Endodermal cell (in vitro differentiated cells): ENCODE results near the gene DIP2B. TPM values are rescaled to one million over a fixed set of nuclear protein-coding genes. Genes with fewer than 3 reads are reported as not detected.
"Not testable (repeated sequence)": the region's sequence is repeated elsewhere in the genome, so short reads cannot be mapped to it uniquely, and the experiment has no call there.

Source experiments
- DNase-seq: peaks from one replicate; pipeline ENCODE4 v3.0.0-alpha.2; 2017
- H3K27ac ChIP-seq: 2 replicates; pipeline ENCODE4 v1.5.1; 2013; ENCODE audit warnings: mild to moderate bottlenecking, low read depth, low read length, moderate library complexity
- H3K27me3 ChIP-seq: 2 replicates; pipeline ENCODE4 v1.6.1; 2013; ENCODE audit warnings: mild to moderate bottlenecking, low read length, moderate library complexity; ENCODE audit not compliant: insufficient read depth, control insufficient read depth, poor library complexity, severe bottlenecking
- H3K36me3 ChIP-seq: 2 replicates; pipeline ENCODE4 v1.7.0; 2013; ENCODE audit warnings: mild to moderate bottlenecking, low read length, moderate library complexity; ENCODE audit not compliant: control insufficient read depth, insufficient read depth
- H3K4me1 ChIP-seq: one replicate; pipeline ENCODE4 v1.7.0; 2013; ENCODE audit warnings: low read length; ENCODE audit not compliant: control insufficient read depth, insufficient read depth
- H3K4me3 ChIP-seq: 2 replicates; pipeline ENCODE4 v1.5.1; 2013; ENCODE audit warnings: mild to moderate bottlenecking, low read length, moderate library complexity
- H3K9ac ChIP-seq: 2 replicates; pipeline ENCODE4 v1.6.1; 2013; ENCODE audit warnings: mild to moderate bottlenecking, low read length, moderate library complexity; ENCODE audit not compliant: poor library complexity, severe bottlenecking; ENCODE audit errors: extremely low read depth
- H3K9me3 ChIP-seq: 2 replicates; pipeline ENCODE4 v1.6.1; 2013; ENCODE audit warnings: mild to moderate bottlenecking, low read length, moderate library complexity; ENCODE audit not compliant: control insufficient read depth
- H3K27ac Mint-ChIP-seq: 2 replicates; pipeline ENCODE4 v1.8.0; 2020; ENCODE audit warnings: mixed read lengths
- H3K27me3 Mint-ChIP-seq: 2 replicates; pipeline ENCODE4 v1.8.0; 2021; ENCODE audit warnings: mild to moderate bottlenecking, mixed read lengths; ENCODE audit not compliant: insufficient read depth
- H3K36me3 Mint-ChIP-seq: 2 replicates; pipeline ENCODE4 v1.8.0; 2020; ENCODE audit warnings: low read depth, mixed read lengths
- H3K4me1 Mint-ChIP-seq: 2 replicates; pipeline ENCODE4 v1.8.0; 2020; ENCODE audit warnings: mixed read lengths
- H3K4me3 Mint-ChIP-seq: 2 replicates; pipeline ENCODE4 v1.8.0; 2020; ENCODE audit warnings: mild to moderate bottlenecking, moderate library complexity, mixed read lengths
- H3K9me3 Mint-ChIP-seq: 2 replicates; pipeline ENCODE4 v1.8.0; 2020; ENCODE audit warnings: mild to moderate bottlenecking, mixed read lengths
- CTCF ChIP-seq: fragments of 200-600 bp; sonication (generic); conservative IDR thresholded peaks from 2 replicates; pipeline ENCODE4 v1.5.0; 2021; ENCODE audit warnings: antibody characterized with exemption, mild to moderate bottlenecking
- WGBS, 2 experiments: methylation state at CpG; one replicate each; pipeline versions ENCODE4 v1.1.5 to v1.1.7; 2013; ENCODE audit warnings: missing lambda C conversion rate in 2 of 2, mixed read lengths in 1 of 2; ENCODE audit not compliant: insufficient coverage in 1 of 2, insufficient read length in 1 of 2; 5-methylcytosine and 5-hydroxymethylcytosine counted together
- total RNA-seq, 2 donors: library from RNA; stranded (reverse); fragmentation: NEBNext Ultra II Directional in 1 of 2; extraction: Animal tissue kit (Norgen Biotek cat#: 25700) in 1 of 2; gene quantifications; 2 replicates in 1 of 2; 3 replicates in 1 of 2; pipeline ENCODE4 v1.2.1, GENCODE V29; 2021

The DIP2B gene
- total RNA-seq, 2 donors from 2014 or later: 20.6 to 21.3 TPM

DNA sequence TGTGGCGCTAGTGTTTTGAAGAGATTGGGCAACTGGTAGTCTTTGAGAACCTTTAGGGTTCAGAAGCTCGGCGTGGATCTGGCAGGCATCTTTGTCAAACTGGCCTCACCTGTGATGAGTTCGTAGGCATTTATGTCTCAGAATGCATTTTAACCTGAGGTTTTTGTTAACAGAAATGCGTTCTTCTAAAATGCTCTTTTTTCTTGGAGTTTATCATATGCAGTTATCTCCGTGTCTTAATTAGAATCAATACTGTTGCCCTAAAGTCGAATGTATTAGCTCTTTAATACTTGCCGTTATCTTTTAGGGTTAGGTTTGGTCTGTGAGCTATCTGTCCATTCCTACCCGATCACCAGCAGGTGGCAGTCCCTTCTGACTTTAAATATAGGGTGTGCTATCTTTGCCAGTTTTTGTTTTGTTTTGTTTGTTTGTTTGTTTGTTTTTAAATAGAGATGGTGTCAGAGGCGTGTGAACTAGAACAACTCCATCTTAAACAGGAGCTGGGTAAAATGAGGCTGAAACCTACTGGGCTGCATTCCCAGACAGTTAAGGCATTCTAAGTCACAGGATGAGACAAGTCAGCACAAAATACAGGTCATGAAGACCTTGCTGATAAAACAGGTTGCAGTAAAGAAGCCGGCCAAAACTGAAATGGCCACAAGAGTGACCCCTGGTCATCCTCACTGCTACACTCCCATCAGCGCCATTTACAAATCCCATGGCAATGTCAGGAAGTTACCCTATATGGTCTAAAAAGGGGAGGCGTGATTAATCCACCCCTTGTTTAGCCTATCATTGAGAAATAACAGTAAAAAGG lies 260.5 kb downstream of the DIP2B start:
- H3K4me3 Mint-ChIP-seq: peak overlapping the region; percentile 78
- H3K4me1 Mint-ChIP-seq: peaks cover 12% of the 10 kb centered on the region
- peaks cover 5% of the 10 kb centered on the region for H3K9me3 Mint-ChIP-seq
- H3K27me3 Mint-ChIP-seq: no peaks in the 10 kb centered on the region
- peak overlapping the region; percentile 88 for H3K27ac Mint-ChIP-seq
- Histone ChIP-seq H3K9me3 (peaks cover 14% of the 10 kb centered on the region), H3K4me1 (no peaks in the 10 kb centered on the region), H3K27me3 (no peaks in the 10 kb centered on the region), H3K4me3 (peak overlapping the region; percentile 95), H3K9ac (peak overlapping the region; percentile 91), H3K27ac (no peak overlapping the region), H3K36me3 (peaks cover 7% of the 10 kb centered on the region)
- peak; percentile 83 for TF ChIP-seq CTCF
- DNase-seq: peak; percentile 75
- peaks cover 8% of the 10 kb centered on the region for H3K36me3 Mint-ChIP-seq
- 25% methylated on average over 9 to 13 of the region's 13 CpGs for WGBS, 2 experiments

DNA sequence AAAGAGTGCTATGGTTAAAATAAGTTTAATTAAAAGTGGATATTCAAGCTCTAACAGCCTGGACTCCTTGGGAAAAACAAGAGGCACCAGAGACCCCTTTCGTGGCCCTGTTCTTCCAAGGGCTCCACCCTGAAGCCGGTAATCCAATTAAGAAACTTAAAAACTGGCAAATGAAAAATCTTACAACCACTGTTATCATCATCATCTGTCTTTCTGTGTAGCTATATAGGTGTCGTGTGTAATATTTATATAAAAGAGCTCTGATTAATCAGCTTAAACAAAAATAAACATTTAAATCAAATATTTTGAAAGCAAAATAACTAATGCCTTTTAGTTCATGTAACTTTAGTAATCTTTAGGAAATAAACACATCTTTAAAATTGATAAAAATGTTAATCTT lies 263.6 kb downstream of the DIP2B start:
- Mint-ChIP-seq H3K27ac (no peak overlapping the region), H3K9me3 (peaks cover 10% of the 10 kb centered on the region), H3K36me3 (peaks cover 36% of the 10 kb centered on the region), H3K4me1 (peaks cover 8% of the 10 kb centered on the region), H3K27me3 (no peaks in the 10 kb centered on the region), H3K4me3 (no peak overlapping the region)
- 88 to 100% methylated on average over 1 of the region's 3 CpGs for WGBS, 2 experiments
- no peak overlapping the region for H3K9ac ChIP-seq
- peaks cover 22% of the 10 kb centered on the region for H3K36me3 ChIP-seq
- H3K9me3 ChIP-seq: peaks cover 18% of the 10 kb centered on the region
- H3K4me3 ChIP-seq: no peak overlapping the region
- H3K27ac ChIP-seq: no peak overlapping the region
- H3K27me3 ChIP-seq: no peaks in the 10 kb centered on the region
- TF ChIP-seq CTCF: no peak
- no peaks in the 10 kb centered on the region for H3K4me1 ChIP-seq
- DNase-seq: no peak

- peaks cover 18% of the 10 kb centered on the region for H3K9me3 ChIP-seq
- H3K27ac ChIP-seq, H3K27me3 Mint-ChIP-seq, H3K9ac ChIP-seq, H3K4me1 Mint-ChIP-seq, DNase-seq, H3K4me1 ChIP-seq, H3K27me3 ChIP-seq, H3K4me3 Mint-ChIP-seq, H3K27ac Mint-ChIP-seq: not testable (repeated sequence)
- H3K4me3 ChIP-seq: peak overlapping the region; percentile 45
- peaks cover 22% of the 10 kb centered on the region for H3K36me3 ChIP-seq
- Mint-ChIP-seq H3K36me3 (peaks cover 36% of the 10 kb centered on the region), H3K9me3 (peaks cover 10% of the 10 kb centered on the region)
- WGBS, 2 experiments: 80 to 86% methylated on average over 1 to 2 of the region's 2 CpGs
These were observed 264.0 kb downstream of the DIP2B start for GRCh38 chr12:50768813-50769212.
